ENCODE results near the gene TYW1B.
"Not testable (repeated sequence)": the region's sequence is repeated elsewhere in the genome, so short reads cannot be mapped to it uniquely, and the experiment has no call there.

Gene TYW1B

DNA sequence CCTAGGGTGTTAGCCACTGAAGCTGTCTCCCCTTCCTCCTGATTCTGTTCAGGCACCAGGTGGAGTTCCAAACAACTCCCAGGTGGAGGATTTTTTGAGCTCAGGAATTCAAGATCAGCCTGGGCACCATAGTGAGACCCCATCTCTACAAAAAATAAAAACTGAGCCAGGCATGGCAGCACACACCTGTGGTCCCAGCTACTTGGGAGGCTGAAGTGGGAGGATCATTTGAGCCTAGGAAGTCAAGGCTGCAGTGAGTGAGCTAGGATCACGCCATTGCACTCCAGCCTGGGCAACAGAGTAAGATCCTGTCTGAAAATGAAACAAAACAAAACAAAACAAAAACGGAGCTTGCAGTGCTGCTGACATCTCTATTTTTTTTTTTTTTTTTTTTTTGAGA, 287.1 kb downstream of the TYW1B start:
- no peaks in the 10 kb centered on the region for H3K9me3 ChIP-seq (ENCODE audit: insufficient read depth, low read depth, low read length)
- H3K27me3 ChIP-seq (ENCODE audit: insufficient read depth, low read length): no peaks in the 10 kb centered on the region
- no peaks in the 10 kb centered on the region for H3K36me3 ChIP-seq (ENCODE audit: insufficient read depth, low read length)
- H3K4me1 ChIP-seq (ENCODE audit: insufficient read depth, low read length): peaks cover 3% of the 10 kb centered on the region; the same call in 1 of the 2 replicates
- no peak overlapping the region for H3K27ac ChIP-seq (ENCODE audit: low read depth, low read length)
- 98% methylated on average over 2 of the region's 2 CpGs for WGBS
- no peak overlapping the region for H3K4me3 ChIP-seq (ENCODE audit: low read length)
- no peak overlapping the region for H3K9ac ChIP-seq (ENCODE audit: low read depth, low read length)

DNA sequence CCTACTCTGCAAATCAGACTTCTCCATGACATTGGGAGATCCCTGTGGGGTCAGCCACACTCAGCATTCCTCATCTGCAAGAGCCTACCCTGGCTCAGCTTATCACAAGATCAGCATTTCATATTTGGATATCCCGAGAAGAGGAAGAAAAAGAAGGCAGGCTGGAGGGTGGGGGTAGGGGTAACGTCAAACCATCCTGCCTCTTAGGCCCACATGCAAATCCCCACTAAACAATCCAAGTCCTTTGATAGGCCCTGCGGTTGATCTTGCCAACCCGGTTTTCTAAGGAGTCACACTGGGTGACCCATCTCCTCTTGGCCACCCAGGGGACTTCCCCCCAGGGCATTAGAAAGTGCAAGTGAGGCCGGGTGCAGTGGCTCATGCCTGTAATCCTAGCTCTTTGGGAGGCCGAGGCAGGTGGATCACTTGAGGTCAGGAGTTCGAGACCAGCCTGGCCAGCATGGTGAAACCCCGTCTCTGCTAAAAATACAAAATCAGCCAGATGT, 287.8 kb downstream of the TYW1B start:
- no peaks in the 10 kb centered on the region for H3K36me3 ChIP-seq (ENCODE audit: insufficient read depth, low read length)
- peaks cover 3% of the 10 kb centered on the region; the same call in 1 of the 2 replicates for H3K4me1 ChIP-seq (ENCODE audit: insufficient read depth, low read length)
- no peaks in the 10 kb centered on the region for H3K9me3 ChIP-seq (ENCODE audit: insufficient read depth, low read depth, low read length)
- no peak overlapping the region for H3K4me3 ChIP-seq (ENCODE audit: low read length)
- no peaks in the 10 kb centered on the region for H3K27me3 ChIP-seq (ENCODE audit: insufficient read depth, low read length)
- WGBS: 78% methylated on average over 7 of the region's 8 CpGs
- no peak overlapping the region for H3K9ac ChIP-seq (ENCODE audit: low read depth, low read length)
- no peak overlapping the region for H3K27ac ChIP-seq (ENCODE audit: low read depth, low read length)

DNA sequence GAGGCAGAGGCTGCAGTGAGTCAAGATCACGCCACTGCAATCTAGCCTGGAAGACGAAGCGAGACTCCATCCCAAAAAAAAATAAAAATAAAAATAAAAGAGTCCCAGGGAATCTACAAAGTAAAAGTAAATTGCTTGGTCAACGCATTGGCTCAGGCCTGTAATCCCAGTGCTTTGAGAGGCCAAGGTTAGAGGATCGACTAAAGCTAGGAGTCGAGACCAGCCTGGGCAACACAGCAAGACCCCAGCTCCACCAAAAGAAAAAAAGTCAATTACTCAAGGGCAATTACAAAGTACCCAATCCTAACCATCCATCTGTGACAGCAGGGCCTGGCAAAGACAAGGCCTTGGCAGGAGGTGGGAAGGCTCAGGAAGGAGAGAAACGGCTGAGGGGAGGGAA, 288.3 kb downstream of the TYW1B start:
- no peak overlapping the region for H3K27ac ChIP-seq (ENCODE audit: low read depth, low read length)
- H3K4me3 ChIP-seq (ENCODE audit: low read length): no peak overlapping the region
- peaks cover 3% of the 10 kb centered on the region; the same call in 1 of the 2 replicates for H3K4me1 ChIP-seq (ENCODE audit: insufficient read depth, low read length)
- 88% methylated on average over 7 of the region's 7 CpGs for WGBS
- no peaks in the 10 kb centered on the region for H3K9me3 ChIP-seq (ENCODE audit: insufficient read depth, low read depth, low read length)
- no peaks in the 10 kb centered on the region for H3K36me3 ChIP-seq (ENCODE audit: insufficient read depth, low read length)
- H3K9ac ChIP-seq (ENCODE audit: low read depth, low read length): no peak overlapping the region
- H3K27me3 ChIP-seq (ENCODE audit: insufficient read depth, low read length): no peaks in the 10 kb centered on the region

DNA sequence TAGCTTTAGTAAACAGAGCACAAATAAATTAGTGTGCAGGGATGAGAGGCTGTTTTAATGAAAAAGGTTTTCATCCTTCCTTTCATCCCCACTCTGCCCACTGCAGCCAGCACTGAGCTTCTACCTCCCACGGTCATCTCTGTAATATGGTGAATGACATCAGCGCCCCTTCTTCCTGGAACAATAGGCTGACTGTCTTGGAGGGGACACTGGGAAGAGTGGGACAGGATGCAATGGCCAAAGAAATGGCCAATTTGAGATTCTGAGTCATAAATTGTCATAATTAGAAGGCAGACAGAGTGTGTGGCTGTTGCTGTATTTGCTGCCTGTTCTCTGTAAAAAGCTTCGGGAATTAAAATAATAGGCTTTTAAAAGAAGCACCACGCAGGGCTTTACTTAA, 289.1 kb downstream of the TYW1B start:
- Histone ChIP-seq H3K27me3 (ENCODE audit: insufficient read depth, low read length) (no peaks in the 10 kb centered on the region), H3K9ac (ENCODE audit: low read depth, low read length) (no peak overlapping the region), H3K4me3 (ENCODE audit: low read length) (no peak overlapping the region), H3K36me3 (ENCODE audit: insufficient read depth, low read length) (no peaks in the 10 kb centered on the region), H3K9me3 (ENCODE audit: insufficient read depth, low read depth, low read length) (no peaks in the 10 kb centered on the region), H3K27ac (ENCODE audit: low read depth, low read length) (no peak overlapping the region), H3K4me1 (ENCODE audit: insufficient read depth, low read length) (peaks cover 3% of the 10 kb centered on the region; the same call in 1 of the 2 replicates)
- 96% methylated on average over 4 of the region's 4 CpGs for WGBS

DNA sequence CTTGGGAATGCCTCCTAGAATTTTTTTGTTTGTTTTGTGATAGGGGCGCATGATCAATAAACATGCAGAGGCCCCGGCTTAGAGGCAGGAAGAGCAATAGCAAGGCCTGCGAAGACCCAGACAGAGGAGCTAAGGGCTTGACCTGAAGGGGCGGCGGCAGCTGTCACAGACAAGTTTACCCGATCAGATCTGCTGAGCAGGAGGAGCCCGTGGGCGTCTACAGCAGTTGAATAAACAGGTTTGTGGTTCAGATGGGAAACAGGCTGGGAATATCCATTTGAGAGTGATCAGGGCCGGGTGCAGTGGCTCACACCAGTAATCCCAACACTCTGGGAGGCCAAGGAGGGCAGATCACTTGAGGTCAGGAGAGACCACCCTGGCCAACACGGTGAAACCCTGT, 289.9 kb downstream of the TYW1B start:
- Histone ChIP-seq H3K4me3 (ENCODE audit: low read length) (no peak overlapping the region), H3K27ac (ENCODE audit: low read depth, low read length) (no peak overlapping the region), H3K27me3 (ENCODE audit: insufficient read depth, low read length) (no peaks in the 10 kb centered on the region), H3K36me3 (ENCODE audit: insufficient read depth, low read length) (no peaks in the 10 kb centered on the region), H3K4me1 (ENCODE audit: insufficient read depth, low read length) (peaks cover 3% of the 10 kb centered on the region; the same call in 1 of the 2 replicates), H3K9ac (ENCODE audit: low read depth, low read length) (no peak overlapping the region), H3K9me3 (ENCODE audit: insufficient read depth, low read depth, low read length) (no peaks in the 10 kb centered on the region)
- WGBS: 85% methylated on average over 10 of the region's 10 CpGs

DNA sequence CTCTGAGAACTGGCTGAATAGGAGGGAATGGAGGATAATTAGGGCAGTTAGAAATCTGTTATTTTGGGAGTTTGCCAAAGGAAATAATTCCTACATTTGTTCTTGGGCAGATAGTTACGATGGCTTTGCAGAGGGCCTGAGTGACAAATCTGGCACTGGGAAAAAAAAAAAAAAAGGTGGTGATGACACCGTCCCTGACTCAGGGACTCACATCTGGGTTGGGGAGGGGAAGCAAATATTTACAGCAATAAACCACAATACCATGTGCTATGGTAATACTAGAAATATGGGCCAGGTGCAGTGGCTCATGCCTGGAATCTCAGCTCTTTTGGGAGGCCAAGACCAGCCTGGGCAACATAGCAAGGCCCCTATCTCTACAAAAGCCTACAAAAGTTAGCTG, 292.0 kb downstream of the TYW1B start:
- H3K9ac ChIP-seq (ENCODE audit: low read depth, low read length); H3K4me1 ChIP-seq (ENCODE audit: insufficient read depth, low read length); H3K4me3 ChIP-seq (ENCODE audit: low read length); H3K27me3 ChIP-seq (ENCODE audit: insufficient read depth, low read length); H3K36me3 ChIP-seq (ENCODE audit: insufficient read depth, low read length); H3K27ac ChIP-seq (ENCODE audit: low read depth, low read length); H3K9me3 ChIP-seq (ENCODE audit: insufficient read depth, low read depth, low read length): not testable (repeated sequence)
- 100% methylated on average over 1 of the region's 2 CpGs for WGBS

DNA sequence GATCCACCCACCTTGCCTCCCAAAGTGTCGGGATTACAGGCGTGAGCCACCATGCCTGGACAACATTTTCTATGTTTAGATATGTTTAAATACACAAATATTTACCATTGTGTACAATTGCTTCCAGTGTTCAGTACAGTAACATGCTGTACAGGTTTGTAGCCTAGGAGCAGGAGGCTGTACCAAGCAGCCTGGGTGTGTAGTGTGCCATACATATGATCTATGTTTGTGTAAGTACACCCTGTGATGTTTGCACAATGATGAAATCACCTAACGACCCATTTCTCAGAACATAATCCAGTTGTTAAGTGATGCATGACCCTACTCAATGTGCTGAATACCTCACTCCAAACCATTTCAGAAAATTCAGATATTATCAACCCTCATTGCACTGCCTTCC, 297.0 kb downstream of the TYW1B start:
- H3K9me3 ChIP-seq (ENCODE audit: insufficient read depth, low read depth, low read length); H3K27me3 ChIP-seq (ENCODE audit: insufficient read depth, low read length); H3K9ac ChIP-seq (ENCODE audit: low read depth, low read length); H3K4me1 ChIP-seq (ENCODE audit: insufficient read depth, low read length); H3K4me3 ChIP-seq (ENCODE audit: low read length); H3K36me3 ChIP-seq (ENCODE audit: insufficient read depth, low read length); H3K27ac ChIP-seq (ENCODE audit: low read depth, low read length): not testable (repeated sequence)
- WGBS: no CpG with 5 or more reads among the region's 3 CpGs
